ENCODE data around the gene HEXB. TPM values are rescaled to one million over a fixed set of nuclear protein-coding genes. Genes with fewer than 3 reads are reported as not detected.

Gene HEXB
- total and polyA plus RNA-seq, 2 of the 13 experiments (the other 11 are each of a cell fraction or from before 2014, with no cell fraction given): 100 to 104 TPM

DNA sequence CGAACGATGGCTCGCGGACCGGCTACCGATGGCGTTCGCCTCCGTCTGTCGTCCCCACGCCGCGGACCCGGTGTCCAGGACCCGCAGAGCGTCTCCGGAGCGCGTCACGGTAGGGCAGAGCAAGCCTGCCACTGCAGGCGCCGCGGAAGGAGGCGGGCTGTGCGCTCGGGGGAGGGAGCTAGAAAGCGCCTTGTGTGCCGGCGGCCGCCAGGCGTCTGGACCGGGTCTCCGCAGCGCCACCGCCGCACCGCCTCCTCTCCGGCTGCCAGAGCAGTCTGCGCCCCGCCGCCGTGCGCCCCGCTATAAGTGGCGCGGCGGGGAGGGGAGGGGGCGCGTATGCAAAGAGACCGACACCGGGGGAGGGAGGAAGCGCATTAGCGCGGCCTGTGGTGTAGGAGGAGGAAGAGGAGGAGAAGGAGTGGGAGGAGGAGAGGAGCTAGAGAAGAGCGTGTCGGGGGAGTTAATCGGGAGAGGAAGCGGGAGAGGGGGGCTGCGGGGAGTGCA is 44.5 kb upstream of the HEXB start, which contains the start of gene ENC1 (continued):
- TF ChIP-seq, protein P1, sequence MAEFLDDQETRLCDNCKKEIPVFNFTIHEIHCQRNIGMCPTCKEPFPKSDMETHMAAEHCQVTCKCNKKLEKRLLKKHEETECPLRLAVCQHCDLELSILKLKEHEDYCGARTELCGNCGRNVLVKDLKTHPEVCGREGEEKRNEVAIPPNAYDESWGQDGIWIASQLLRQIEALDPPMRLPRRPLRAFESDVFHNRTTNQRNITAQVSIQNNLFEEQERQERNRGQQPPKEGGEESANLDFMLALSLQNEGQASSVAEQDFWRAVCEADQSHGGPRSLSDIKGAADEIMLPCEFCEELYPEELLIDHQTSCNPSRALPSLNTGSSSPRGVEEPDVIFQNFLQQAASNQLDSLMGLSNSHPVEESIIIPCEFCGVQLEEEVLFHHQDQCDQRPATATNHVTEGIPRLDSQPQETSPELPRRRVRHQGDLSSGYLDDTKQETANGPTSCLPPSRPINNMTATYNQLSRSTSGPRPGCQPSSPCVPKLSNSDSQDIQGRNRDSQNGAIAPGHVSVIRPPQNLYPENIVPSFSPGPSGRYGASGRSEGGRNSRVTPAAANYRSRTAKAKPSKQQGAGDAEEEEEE (CRISPR knock-in tag; IDR thresholded peaks at IDR 0.05; ENCODE audit: borderline replicate concordance): no peak
- TF ChIP-seq, protein P2, sequence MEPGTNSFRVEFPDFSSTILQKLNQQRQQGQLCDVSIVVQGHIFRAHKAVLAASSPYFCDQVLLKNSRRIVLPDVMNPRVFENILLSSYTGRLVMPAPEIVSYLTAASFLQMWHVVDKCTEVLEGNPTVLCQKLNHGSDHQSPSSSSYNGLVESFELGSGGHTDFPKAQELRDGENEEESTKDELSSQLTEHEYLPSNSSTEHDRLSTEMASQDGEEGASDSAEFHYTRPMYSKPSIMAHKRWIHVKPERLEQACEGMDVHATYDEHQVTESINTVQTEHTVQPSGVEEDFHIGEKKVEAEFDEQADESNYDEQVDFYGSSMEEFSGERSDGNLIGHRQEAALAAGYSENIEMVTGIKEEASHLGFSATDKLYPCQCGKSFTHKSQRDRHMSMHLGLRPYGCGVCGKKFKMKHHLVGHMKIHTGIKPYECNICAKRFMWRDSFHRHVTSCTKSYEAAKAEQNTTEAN (CRISPR knock-in tag; conservative IDR thresholded peaks at IDR 0.05): no peak
- TF ChIP-seq ZNF121 (CRISPR knock-in tag; IDR thresholded peaks at IDR 0.05) (peak; percentile 53; the same call in 1 of the 2 replicates), TSC22D2 (CRISPR knock-in tag; IDR thresholded peaks at IDR 0.05; ENCODE audit: borderline replicate concordance) (peak; percentile 94; the same call in 1 of the 2 replicates), CBX5 (CRISPR knock-in tag; IDR thresholded peaks at IDR 0.05; ENCODE audit: borderline replicate concordance) (peak; percentile 91; the same call in 1 of the 2 replicates), KLF15 (CRISPR knock-in tag; IDR thresholded peaks at IDR 0.05; ENCODE audit: borderline replicate concordance) (0 out of 2 replicates have a peak, but pooled peaks have one; percentile 15), FOXP1 (IDR thresholded peaks at IDR 0.05) (no peak), FOXP1 (CRISPR knock-in tag; IDR thresholded peaks at IDR 0.05) (peak; percentile 60), ZSCAN30 (CRISPR knock-in tag; IDR thresholded peaks at IDR 0.05) (0 out of 2 replicates have a peak, but pooled peaks have one; percentile 70), RBM22 (optimal IDR thresholded peaks at IDR 0.05; ENCODE audit: low read length) (no peak), ZBTB20 (CRISPR knock-in tag; IDR thresholded peaks at IDR 0.05; ENCODE audit: borderline replicate concordance, low read depth) (no peak), BRD4 (CRISPR knock-in tag; IDR thresholded peaks at IDR 0.05) (no peak), ZNF775 (CRISPR knock-in tag; IDR thresholded peaks at IDR 0.05; ENCODE audit: borderline replicate concordance) (no peak), ZNF83 (CRISPR knock-in tag; IDR thresholded peaks at IDR 0.05; ENCODE audit: borderline replicate concordance) (peak; percentile 70; the same call in 1 of the 2 replicates)
- TF ChIP-seq, protein P3, sequence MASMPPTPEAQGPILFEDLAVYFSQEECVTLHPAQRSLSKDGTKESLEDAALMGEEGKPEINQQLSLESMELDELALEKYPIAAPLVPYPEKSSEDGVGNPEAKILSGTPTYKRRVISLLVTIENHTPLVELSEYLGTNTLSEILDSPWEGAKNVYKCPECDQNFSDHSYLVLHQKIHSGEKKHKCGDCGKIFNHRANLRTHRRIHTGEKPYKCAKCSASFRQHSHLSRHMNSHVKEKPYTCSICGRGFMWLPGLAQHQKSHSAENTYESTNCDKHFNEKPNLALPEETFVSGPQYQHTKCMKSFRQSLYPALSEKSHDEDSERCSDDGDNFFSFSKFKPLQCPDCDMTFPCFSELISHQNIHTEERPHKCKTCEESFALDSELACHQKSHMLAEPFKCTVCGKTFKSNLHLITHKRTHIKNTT (CRISPR knock-in tag; IDR thresholded peaks at IDR 0.05): no peak
- TF ChIP-seq, protein P4, sequence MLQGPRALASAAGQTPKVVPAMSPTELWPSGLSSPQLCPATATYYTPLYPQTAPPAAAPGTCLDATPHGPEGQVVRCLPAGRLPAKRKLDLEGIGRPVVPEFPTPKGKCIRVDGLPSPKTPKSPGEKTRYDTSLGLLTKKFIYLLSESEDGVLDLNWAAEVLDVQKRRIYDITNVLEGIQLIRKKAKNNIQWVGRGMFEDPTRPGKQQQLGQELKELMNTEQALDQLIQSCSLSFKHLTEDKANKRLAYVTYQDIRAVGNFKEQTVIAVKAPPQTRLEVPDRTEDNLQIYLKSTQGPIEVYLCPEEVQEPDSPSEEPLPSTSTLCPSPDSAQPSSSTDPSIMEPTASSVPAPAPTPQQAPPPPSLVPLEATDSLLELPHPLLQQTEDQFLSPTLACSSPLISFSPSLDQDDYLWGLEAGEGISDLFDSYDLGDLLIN (CRISPR knock-in tag; IDR thresholded peaks at IDR 0.05; ENCODE audit: borderline replicate concordance): no peak
- TF ChIP-seq, protein P5, sequence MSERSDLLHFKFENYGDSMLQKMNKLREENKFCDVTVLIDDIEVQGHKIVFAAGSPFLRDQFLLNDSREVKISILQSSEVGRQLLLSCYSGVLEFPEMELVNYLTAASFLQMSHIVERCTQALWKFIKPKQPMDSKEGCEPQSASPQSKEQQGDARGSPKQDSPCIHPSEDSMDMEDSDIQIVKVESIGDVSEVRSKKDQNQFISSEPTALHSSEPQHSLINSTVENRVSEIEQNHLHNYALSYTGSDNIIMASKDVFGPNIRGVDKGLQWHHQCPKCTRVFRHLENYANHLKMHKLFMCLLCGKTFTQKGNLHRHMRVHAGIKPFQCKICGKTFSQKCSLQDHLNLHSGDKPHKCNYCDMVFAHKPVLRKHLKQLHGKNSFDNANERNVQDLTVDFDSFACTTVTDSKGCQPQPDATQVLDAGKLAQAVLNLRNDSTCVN (CRISPR knock-in tag; IDR thresholded peaks at IDR 0.05; ENCODE audit: borderline replicate concordance): peak; percentile 81; the same call in 1 of the 2 replicates
- TF ChIP-seq, protein P6, sequence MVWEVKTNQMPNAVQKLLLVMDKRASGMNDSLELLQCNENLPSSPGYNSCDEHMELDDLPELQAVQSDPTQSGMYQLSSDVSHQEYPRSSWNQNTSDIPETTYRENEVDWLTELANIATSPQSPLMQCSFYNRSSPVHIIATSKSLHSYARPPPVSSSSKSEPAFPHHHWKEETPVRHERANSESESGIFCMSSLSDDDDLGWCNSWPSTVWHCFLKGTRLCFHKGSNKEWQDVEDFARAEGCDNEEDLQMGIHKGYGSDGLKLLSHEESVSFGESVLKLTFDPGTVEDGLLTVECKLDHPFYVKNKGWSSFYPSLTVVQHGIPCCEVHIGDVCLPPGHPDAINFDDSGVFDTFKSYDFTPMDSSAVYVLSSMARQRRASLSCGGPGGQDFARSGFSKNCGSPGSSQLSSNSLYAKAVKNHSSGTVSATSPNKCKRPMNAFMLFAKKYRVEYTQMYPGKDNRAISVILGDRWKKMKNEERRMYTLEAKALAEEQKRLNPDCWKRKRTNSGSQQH (CRISPR knock-in tag; IDR thresholded peaks at IDR 0.05; ENCODE audit: low read depth): peak; percentile 83; the same call in 1 of the 2 replicates
- TF ChIP-seq, protein P7, sequence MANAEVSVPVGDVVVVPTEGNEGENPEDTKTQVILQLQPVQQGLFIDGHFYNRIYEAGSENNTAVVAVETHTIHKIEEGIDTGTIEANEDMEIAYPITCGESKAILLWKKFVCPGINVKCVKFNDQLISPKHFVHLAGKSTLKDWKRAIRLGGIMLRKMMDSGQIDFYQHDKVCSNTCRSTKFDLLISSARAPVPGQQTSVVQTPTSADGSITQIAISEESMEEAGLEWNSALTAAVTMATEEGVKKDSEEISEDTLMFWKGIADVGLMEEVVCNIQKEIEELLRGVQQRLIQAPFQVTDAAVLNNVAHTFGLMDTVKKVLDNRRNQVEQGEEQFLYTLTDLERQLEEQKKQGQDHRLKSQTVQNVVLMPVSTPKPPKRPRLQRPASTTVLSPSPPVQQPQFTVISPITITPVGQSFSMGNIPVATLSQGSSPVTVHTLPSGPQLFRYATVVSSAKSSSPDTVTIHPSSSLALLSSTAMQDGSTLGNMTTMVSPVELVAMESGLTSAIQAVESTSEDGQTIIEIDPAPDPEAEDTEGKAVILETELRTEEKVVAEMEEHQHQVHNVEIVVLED (CRISPR knock-in tag; IDR thresholded peaks at IDR 0.05; ENCODE audit: borderline replicate concordance): peak; percentile 84

All from HepG2 (cell line).